Measurements from ENCODE around the gene MCF2L2. TPM values are rescaled to one million over a fixed set of nuclear protein-coding genes. Genes with fewer than 3 reads are reported as not detected.

Gene MCF2L2
- total RNA-seq, 1 donor from 2014 or later, result 18.1 TPM

DNA sequence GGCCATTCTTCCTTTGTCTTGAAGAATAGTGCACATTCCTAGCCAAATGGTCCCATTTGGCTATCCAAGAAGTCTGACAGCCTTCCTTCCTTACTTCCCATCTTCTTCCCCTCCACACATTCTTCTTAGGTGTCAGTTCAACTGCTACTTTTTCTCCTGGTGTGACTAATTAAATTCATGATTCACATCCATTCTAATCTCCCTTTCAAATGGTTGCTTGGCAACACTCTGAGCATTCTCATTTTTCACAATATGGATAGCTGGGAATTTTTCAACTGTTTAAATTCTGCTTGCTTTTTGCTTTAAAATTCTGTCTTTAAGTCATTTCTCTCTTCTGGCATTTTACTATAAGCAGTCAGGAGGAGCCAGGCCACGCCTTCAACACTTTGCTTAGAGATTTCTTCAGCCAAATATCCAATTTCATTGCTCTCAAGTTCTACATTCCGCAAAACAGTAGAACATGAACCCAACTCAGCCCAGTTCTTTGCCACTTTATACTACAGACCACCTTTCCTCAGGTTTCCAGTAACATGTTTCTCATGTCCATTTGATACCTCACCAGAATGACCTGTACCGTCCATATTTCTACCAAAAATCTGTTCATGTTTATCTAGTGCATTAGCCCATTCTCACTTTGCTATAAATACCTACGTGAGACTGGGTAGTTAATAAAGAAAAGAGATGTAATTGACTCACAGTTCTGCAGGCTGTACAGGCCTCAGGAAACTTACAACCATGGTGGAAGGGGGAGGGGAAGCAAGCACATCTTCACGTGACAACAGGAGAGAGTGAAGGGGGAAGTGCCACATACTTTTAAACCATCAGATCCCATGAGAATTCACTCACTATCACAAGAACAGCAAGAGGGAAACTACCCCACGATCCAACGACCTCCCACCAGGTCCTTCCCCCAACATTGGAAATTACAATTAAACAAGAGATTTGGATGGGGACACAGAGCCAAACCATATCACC is 31.9 kb upstream of the MCF2L2 start:
- TF ChIP-seq, protein P1, sequence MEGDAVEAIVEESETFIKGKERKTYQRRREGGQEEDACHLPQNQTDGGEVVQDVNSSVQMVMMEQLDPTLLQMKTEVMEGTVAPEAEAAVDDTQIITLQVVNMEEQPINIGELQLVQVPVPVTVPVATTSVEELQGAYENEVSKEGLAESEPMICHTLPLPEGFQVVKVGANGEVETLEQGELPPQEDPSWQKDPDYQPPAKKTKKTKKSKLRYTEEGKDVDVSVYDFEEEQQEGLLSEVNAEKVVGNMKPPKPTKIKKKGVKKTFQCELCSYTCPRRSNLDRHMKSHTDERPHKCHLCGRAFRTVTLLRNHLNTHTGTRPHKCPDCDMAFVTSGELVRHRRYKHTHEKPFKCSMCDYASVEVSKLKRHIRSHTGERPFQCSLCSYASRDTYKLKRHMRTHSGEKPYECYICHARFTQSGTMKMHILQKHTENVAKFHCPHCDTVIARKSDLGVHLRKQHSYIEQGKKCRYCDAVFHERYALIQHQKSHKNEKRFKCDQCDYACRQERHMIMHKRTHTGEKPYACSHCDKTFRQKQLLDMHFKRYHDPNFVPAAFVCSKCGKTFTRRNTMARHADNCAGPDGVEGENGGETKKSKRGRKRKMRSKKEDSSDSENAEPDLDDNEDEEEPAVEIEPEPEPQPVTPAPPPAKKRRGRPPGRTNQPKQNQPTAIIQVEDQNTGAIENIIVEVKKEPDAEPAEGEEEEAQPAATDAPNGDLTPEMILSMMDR (IDR thresholded peaks at IDR 0.05; ENCODE audit: partially characterized antibody, unreplicated experiment), result no peak
- H3K4me1 Mint-ChIP-seq (ENCODE audit: low read depth, unreplicated experiment), result no peaks in the 10 kb centered on the region
- DNase-seq, result no peak
- no peak overlapping the region for H3K27ac Mint-ChIP-seq (ENCODE audit: unreplicated experiment)
- no peak overlapping the region for H3K4me3 Mint-ChIP-seq (ENCODE audit: unreplicated experiment)
- H3K27me3 Mint-ChIP-seq (ENCODE audit: unreplicated experiment), result no peaks in the 10 kb centered on the region
- peaks cover 14% of the 10 kb centered on the region for H3K36me3 Mint-ChIP-seq (ENCODE audit: unreplicated experiment)
- peaks cover 3% of the 10 kb centered on the region for H3K9me3 Mint-ChIP-seq (ENCODE audit: unreplicated experiment)

DNA sequence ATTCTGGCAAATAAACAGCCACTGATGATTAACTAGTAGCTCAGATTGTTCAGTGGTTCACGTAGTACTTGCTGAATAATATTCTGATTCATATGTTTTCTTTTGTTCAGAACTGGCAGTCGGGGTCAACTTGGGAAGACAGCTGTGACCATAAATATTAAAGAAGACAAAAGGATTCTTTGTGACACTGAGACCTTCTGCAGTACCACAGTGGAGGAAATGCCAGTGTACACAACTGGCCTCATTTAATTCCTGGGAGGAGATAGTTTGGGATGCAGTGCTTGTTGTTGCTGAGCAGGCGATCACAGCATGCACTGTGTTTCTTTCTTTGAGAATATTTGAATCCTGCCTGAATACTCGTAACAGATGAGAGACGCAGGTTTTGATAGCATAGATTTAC is 26.7 kb upstream of the MCF2L2 start:
- Mint-ChIP-seq H3K4me1 (ENCODE audit: low read depth, unreplicated experiment) (no peaks in the 10 kb centered on the region), H3K9me3 (ENCODE audit: unreplicated experiment) (peaks cover 3% of the 10 kb centered on the region), H3K36me3 (ENCODE audit: unreplicated experiment) (peaks cover 8% of the 10 kb centered on the region), H3K27me3 (ENCODE audit: unreplicated experiment) (no peaks in the 10 kb centered on the region), H3K27ac (ENCODE audit: unreplicated experiment) (no peak overlapping the region), H3K4me3 (ENCODE audit: unreplicated experiment) (no peak overlapping the region)
- TF ChIP-seq, protein P1 (IDR thresholded peaks at IDR 0.05; ENCODE audit: partially characterized antibody, unreplicated experiment), result no peak
- no peak for DNase-seq

DNA sequence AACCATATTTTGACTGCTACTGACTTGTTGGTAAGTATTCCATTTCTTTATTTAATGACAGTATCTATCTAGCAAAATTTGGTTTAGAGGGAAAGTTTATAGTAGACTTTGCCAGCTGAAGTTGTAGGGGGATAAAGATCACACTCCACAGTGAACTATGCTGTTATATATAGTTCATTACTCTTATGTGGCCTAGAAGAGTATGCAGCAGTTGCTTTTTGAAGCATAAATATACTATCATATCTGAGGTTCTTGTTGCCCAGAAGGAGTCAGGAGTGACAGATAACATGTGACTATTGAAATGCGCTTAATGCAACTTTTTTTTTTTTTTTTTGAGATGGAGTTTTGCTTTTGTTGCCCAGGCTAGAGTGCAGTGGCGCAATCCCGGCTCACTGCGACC is 25.6 kb upstream of the MCF2L2 start:
- no peak overlapping the region for H3K4me3 Mint-ChIP-seq (ENCODE audit: unreplicated experiment)
- H3K36me3 Mint-ChIP-seq (ENCODE audit: unreplicated experiment), result peaks cover 5% of the 10 kb centered on the region
- H3K9me3 Mint-ChIP-seq (ENCODE audit: unreplicated experiment), result peaks cover 3% of the 10 kb centered on the region
- peaks cover 1% of the 10 kb centered on the region for H3K4me1 Mint-ChIP-seq (ENCODE audit: low read depth, unreplicated experiment)
- no peaks in the 10 kb centered on the region for H3K27me3 Mint-ChIP-seq (ENCODE audit: unreplicated experiment)
- H3K27ac Mint-ChIP-seq (ENCODE audit: unreplicated experiment), result no peak overlapping the region
- DNase-seq, result no peak
- TF ChIP-seq, protein P1 (IDR thresholded peaks at IDR 0.05; ENCODE audit: partially characterized antibody, unreplicated experiment), result no peak

DNA sequence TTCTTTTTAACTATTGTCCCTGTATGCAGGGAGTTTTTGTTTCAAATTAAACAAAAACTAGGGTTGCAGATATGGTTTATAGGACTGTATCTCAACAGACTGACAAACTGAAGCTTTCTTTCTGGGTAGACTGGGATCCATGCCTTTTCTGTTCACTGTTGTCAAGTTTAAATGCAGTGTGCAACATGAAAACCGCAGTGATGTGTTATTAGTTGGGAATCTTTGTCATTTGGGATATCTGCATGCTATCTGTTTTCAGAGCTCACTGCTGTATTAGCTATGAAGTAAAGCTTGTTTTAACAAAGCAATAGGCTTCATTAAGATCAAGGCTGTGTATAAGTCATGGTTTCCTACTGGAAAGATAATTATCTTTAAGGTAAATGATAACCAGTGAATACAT is 21.4 kb upstream of the MCF2L2 start:
- no peaks in the 10 kb centered on the region for H3K36me3 Mint-ChIP-seq (ENCODE audit: unreplicated experiment)
- no peak for DNase-seq
- H3K27me3 Mint-ChIP-seq (ENCODE audit: unreplicated experiment), result peaks cover 4% of the 10 kb centered on the region
- TF ChIP-seq, protein P1 (IDR thresholded peaks at IDR 0.05; ENCODE audit: partially characterized antibody, unreplicated experiment), result no peak
- no peak overlapping the region for H3K27ac Mint-ChIP-seq (ENCODE audit: unreplicated experiment)
- H3K4me3 Mint-ChIP-seq (ENCODE audit: unreplicated experiment), result peak overlapping the region; percentile 90
- peaks cover 5% of the 10 kb centered on the region for H3K9me3 Mint-ChIP-seq (ENCODE audit: unreplicated experiment)
- peaks cover 8% of the 10 kb centered on the region for H3K4me1 Mint-ChIP-seq (ENCODE audit: low read depth, unreplicated experiment)

DNA sequence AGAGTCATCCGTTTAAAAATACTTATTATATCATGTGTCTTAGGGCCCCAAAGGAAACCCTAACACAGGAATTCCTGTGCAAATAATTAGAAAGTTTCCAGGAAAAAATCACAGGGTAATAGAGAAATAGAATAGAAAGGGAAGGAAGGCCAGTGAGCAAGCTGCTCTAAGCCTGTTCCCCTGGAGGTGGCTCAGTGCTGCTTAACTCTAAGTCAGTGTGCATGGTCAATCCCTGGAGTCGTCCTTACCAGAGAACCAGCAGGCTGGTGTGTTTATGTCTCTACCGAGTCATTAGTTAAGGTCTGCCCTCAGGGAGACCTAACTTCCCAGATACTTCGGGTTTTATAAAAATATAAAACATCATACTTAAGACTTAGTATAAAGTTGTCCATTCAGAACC is 21.0 kb upstream of the MCF2L2 start:
- DNase-seq, result no peak
- peaks cover 8% of the 10 kb centered on the region for H3K4me1 Mint-ChIP-seq (ENCODE audit: low read depth, unreplicated experiment)
- H3K4me3 Mint-ChIP-seq (ENCODE audit: unreplicated experiment), result peak overlapping the region; percentile 90
- TF ChIP-seq, protein P1 (IDR thresholded peaks at IDR 0.05; ENCODE audit: partially characterized antibody, unreplicated experiment), result no peak
- H3K9me3 Mint-ChIP-seq (ENCODE audit: unreplicated experiment), result peaks cover 5% of the 10 kb centered on the region
- peaks cover 4% of the 10 kb centered on the region for H3K27me3 Mint-ChIP-seq (ENCODE audit: unreplicated experiment)
- H3K36me3 Mint-ChIP-seq (ENCODE audit: unreplicated experiment), result no peaks in the 10 kb centered on the region
- no peak overlapping the region for H3K27ac Mint-ChIP-seq (ENCODE audit: unreplicated experiment)
